NOMO-1 treated with dmso at 0.1 percent for 144 hours (cell line): ENCODE data around the gene APC2.
A peak's percentile ranks its signal among the peaks of the same experiment; 100 is the strongest.
"Not testable (repeated sequence)": the region's sequence is repeated elsewhere in the genome, so short reads cannot be mapped to it uniquely, and the experiment has no call there.

Experiments used
- DNase-seq: peaks from one replicate; lab custom pipeline; 2025; ENCODE audit not compliant: unreplicated experiment; lab: John Stamatoyannopoulos, UW

APC2 gene

DNA sequence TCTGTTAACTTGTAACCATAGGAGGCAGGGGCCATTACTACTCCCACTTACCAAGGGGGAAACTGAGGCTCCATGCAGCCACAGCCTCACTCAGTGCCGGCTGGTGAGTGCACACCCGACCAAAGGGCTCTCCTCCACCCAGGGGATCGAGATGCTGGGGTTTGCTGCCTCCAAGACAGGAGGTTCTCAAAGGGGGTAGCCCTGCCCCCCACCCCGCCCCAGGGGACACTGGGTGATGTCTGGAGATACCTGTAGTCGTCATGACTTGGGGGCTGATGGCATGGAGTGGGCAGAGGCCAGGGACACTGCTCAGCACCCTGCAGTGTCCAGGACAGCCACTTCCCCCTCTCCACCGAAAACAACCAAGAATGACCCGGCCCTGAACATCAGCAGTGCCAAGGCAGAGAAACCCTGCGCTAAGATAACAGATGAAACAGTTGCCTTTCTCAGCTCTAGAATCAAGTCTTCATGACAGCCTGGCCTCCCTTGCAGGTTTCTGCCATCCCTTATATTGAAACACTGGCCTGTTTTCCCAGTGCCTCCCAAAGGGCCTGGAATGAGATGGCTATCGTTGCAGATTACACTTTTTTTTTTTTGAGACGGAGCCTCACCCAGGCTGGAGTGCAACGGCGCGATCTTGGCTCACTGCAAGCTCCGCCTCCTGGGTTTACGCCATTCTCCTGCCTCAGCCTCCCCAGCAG, 44.3 kb downstream of the APC2 start:
- DNase-seq = no peak

DNA sequence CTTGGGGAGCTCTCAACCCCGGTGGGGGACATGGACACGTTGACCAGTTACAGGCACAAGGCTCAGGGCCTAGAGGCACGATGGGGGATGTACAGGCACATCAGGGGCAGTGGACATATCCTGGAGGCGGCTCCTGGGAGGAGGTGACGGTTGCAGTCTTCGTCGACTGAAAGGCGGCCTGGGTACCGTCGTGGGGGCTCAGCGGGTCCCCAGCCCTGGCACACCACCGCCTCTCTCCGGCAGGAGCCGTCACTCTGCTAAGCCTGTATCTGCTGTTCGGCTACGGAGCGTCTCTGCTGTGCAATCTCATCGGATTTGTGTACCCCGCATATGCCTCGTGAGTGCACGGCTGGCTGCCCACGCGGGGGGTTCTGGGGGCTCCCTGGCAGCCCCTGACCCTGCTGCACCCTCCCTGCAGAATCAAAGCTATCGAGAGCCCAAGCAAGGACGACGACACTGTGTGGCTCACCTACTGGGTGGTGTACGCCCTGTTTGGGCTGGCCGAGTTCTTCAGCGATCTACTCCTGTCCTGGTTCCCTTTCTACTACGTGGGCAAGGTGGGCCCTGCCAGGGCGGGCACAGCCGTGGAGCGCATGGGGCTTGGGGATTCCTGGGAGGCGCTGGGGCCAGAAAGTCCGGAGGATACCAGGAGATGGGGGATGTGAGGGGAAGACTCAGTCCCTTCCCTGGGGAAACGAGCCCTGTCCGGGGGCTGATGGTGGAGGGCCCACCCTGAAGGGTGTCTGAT, 45.3 kb downstream of the APC2 start:
- no peak for DNase-seq

DNA sequence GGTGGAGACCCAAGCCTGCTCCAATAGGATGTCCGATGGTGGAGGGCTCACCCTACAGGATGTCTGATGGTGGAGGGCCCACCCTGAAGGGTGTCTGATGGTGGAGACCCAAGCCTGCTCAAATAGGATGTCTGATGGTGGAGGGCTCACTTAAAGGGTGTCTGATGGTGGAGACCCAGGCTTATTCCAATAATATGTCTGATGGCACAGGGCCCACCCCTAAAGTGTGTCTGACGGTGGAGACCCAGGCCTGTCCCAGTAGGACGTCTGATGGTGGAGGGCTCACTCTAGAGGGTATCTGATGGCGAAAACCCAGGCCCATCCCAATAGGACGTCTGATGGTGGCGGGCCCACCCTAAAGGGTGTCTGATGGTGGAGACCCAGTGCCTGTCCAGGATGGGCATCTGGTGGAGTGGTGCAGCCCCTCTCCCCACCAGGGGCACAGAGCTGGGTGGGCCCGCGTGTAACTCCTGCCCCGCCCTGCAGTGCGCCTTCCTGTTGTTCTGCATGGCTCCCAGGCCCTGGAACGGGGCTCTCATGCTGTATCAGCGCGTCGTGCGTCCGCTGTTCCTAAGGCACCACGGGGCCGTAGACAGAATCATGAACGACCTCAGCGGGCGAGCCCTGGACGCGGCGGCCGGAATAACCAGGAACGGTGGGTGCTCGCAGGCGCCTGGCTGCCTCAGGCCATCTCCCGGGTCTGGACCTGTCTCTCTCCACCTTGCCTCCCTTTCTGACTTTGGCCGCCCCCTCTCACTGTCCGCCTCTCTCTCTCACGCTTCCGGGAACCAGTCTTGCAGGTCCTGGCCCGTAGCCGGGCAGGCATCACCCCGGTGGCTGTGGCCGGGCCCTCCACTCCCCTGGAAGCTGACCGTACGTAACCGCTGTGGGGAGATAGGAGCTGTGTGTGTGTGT, 46.1 kb downstream of the APC2 start:
- no peak for DNase-seq

DNA sequence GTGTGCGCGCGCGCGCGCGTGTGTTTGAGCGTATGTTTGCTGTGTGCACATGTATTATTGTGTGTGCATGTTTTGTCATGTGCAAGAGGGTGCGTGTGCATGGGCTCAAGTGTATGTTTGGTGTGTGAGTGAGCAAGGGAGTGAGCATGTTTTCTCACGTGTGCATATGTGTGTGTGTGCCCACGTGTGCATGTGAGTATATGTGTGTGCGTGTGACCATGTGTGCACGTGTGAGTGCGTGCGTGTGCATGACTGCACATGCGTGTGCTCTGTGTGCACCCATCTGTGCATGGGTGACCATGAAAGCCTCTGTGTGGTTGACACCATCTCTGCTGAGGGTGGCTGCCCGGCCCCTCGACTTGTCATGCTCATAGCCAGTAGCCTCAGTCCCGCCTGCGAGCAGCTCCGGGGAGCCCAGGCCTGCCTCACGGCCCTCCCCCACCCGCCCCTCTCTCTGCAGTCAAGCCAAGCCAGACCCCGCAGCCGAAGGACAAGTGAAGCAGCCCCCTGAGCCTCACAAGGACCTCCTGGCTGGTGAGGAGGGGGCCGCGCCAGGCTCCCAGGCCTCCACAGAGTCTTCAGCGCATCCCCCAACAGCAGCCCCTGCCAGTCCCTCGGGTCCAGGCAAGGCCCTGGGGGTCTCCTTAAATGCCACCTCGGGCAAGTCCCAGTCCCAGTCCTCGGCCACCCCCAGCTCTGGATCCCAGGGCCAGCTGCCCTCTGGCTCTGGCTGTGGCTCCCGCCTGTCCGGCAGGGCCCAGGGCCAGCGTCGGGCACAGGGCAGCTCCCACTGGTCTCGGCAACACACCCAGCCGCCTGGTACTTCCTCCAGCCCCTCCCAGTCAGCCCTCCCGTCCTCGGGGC, 47.0 kb downstream of the APC2 start:
- DNase-seq = no peak

DNA sequence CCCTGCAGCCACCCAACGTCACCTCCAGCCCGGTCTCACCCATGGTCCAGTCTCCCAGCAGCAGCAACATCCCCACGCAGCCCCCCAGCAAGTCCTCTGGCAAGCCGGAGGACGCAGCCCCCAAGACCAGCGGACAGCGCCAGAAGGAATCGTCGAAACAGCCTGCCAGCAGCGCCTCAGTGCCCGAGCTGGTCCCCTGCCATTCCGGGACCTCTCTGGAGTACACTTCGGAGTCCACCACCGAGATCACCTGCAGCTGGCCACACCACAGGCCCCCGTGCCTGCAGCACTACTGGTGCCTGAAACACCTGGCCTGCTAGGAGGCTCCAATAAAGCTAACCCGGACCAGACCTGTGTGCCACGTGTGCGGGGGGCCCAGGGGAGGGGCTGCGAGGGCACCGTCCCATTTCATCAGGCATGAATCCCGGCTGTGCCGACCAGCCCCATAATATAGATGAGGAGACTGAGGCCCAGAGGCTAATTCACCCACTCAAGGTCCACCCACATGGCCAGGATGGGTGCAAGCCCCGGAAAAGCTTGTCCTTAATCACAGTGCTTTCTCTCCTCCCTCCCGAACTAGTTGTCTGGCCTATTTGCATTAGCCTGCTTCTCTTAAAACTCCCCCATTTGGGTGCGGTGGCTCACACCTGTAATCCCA, 47.8 kb downstream of the APC2 start:
- no peak for DNase-seq

DNA sequence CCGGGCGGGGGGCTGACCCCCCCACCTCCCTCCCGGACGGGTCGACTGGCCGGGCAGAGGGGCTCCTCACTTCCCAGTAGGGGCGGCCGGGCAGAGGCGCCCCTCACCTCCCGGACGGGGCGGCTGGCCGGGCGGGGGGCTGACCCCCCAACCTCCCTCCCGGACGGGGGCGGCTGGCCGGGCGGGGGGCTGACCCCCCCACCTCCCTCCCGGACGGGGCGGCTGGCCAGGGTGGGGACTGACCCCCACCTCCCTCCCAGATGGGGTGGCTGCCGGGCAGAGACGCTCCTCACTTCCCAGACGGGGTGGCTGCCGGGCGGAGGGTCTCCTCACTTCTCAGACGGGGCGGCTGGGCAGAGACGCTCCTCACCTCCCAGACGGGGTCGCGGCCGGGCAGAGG, 49.3 kb downstream of the APC2 start:
- not testable (repeated sequence) for DNase-seq

DNA sequence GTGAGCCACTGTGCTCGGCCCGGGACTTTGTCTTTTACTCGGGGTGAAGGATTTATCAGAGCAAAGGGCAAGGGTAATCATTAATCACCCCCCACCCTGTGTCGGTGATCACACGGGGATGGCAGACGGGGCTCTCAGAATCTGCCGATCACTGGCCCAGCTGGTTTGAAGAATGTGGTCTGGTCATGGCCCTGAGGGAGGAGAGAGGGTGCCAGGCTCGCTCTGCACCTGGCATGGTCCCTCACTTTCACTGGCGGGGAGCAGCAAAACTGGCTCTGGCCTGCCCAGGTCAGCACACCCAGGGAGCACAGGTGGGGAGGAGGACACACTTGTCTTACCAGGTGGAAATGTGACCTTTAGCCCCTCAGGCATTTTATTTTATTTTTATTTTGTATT, 51.3 kb downstream of the APC2 start:
- DNase-seq = no peak

DNA sequence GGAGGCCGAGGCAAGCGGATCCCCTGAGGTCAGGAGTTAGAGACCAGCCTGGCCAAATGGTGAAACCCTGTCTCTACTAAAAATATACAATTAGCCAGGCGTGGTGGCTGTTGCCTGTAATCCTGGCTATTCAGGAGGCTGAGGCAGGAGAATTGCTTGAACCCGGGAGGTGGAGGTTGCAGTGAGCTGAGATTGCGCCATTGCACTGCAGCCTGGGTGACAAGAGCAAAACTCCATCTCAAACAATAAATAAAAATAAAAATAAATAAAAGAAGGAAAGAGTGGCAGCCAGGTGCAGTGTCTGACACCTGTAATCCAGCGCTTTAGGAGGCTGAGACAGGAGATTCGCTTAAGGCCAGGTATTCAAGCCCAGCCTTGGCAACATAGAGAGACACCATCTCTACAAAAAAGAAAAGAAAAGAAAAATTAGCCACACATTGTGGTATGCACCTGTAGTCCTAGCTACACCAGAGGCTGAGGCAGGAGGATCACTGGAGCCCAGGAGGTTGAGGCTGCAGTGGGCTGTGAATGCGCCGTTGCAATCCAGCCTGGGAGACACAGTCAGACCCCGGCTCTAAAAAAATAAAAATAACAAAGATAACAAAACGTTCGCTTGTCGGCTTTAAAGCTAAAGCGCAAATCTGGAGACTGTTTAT, 52.6 kb downstream of the APC2 start:
- no peak for DNase-seq

DNA sequence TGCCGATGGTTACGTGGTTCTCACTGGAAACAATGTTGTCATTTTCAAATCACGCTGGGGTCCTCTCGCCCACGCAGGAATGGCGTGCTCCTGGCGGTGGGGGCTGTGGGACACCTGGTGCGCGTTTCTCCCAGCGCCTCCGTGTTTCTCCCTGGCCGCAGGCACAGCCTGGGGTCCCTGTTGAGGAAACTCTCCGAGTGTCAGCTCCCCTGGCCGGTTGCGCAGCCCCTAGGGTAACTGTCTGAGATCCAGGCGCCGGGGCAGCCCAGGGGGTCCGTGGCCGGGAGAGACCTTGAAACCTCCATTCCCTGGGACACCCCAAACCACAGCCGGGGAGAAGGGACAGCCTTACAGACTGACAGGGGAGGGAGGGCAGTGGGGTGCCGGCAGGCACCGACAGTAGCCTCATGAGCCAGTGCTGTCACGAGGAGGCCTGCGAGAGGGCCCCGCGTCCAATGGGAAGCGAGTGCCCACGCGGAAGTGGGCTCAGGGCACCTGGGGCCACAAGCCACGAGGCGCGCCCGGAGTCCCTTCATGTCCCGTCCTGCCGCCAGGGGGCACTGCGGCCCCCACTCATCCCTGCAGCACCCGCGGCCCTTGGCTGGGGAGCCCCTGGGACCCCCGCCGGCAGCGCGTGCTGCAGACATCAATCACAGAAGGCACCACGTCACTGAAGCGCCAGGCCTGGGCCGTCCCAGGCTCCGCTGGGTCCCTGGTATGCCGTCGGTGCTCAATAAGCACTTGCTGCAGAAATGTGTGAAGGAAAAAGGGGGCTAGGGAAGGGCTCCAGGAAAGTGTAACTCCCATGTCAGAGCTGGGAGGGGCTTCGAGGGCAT, 53.4 kb downstream of the APC2 start:
- DNase-seq = peak; percentile 16

DNA sequence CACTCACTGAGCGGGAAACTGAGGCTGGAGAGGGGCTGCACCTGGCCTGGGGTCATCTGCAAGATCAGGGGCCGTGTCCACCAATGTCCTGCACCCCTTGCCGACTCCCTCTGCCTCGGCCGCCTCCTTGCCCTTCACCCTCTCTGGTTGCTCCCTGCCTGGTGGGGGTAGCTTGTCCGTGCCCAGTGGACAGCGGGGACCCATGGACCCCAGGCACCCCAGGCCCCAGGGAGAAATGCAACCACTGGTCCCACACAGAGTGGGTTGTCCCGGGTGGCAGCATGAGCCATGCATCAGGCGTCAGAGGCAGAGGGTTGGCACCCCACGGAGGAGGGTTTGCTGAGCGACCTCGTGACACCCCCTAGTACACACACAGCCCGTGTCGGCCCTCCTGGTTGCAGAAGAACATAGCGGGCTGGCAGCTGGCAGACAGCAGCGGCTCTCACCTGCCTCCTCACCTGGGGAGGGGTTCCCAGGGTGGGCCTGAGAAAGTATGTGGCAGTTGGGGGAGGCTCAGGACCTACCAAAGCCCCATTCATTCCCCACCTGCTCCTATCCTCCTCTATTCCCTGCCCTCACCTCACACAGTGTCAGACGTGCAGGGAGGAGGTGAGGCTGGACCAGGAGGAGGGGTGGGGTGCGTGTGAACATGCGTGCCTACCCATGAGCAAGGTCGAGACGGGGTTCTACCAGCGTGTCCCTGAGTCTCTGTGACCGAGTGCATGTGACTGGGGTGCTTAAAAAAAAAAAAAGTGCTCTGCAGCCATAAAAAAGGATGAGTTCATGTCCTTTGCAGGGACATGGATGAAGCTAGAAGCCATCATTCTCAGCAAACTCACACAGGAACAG, 54.2 kb downstream of the APC2 start:
- no peak for DNase-seq

DNA sequence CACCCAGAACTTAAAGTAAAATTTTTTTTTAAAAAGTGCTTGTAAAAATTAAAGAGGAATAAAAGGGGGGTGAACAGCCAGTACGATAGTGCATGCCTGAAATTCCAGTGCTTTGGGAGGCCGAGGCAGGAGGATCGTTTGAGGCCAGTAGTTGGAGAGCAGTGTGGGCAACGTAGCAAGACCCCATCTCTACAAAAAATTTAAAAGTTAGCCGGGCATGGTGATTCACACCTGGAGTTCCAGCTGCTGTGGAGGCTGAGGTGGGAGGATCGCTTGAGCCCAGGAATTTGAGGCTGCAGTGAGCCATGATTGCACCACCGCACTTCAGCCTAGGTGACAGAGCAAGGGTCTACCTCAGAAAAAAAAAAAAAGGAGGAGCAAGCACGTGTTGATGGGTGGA, 55.1 kb downstream of the APC2 start:
- DNase-seq = no peak

DNA sequence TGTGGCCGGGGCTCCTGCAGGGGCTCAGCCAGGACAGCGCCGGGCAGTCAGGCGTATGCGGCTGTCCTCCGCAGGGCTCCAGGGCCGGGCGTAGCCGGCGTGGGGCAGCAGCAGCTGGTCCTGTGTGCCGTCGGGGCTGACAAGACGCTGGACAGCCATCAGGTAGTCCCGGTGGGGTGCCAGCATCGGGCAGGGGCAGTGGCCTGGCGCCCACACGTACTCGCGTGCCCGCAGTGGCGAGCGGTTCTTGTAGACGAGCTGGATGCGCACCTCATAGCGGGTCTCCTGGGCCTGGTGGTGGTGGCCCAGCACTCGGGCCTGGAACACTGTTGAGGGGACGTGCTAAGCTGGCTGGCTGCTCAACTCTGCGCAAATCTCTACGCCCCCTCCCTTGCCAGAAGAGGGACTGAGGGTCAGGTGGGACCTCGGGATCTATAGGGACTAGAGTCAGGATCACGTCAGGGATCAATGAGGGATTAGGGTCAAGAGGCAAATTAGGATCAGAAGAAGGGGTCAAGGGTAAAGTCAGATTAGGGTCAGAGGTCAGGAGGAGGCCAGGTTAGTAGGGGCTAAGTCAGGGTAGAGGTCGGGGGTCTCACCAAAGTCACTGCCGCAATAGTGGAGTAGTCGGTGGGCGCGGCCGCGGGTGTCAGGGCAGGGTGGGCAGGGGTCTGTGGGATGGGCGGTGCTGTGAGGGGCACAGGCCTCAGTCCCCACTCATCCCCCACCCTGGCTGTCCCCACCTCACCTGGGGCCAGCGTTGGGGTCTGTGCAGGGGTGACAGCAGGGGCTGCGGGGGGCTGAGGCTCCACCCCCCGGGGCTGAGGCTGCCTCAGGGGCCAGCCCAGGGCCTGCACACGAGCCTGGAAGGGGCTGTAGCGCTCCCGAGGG, 56.3 kb downstream of the APC2 start:
- DNase-seq = no peak

DNA sequence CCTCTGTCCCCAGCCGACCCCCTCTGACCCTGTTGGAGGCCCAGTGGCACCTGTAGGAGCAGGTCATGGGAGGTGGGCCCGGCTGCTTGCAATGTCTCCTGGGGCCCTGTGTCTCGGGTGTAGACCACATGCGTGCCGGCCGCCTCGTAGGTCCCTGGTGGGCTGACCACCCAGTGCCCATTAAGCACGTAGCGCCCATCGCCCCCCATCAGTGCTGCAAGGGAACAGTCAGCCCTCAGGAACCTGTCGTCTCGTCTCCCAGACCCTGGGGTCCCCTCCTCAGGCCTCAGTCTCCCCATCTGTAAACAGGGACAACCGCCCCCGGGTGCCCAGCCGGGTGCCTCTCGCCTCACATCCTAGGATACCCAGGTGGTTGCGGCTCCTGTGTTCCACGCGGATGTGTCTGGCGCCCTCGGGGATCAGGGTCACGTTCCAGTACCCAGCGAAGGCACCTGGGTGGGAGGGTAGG, 57.3 kb downstream of the APC2 start:
- DNase-seq = no peak

DNA sequence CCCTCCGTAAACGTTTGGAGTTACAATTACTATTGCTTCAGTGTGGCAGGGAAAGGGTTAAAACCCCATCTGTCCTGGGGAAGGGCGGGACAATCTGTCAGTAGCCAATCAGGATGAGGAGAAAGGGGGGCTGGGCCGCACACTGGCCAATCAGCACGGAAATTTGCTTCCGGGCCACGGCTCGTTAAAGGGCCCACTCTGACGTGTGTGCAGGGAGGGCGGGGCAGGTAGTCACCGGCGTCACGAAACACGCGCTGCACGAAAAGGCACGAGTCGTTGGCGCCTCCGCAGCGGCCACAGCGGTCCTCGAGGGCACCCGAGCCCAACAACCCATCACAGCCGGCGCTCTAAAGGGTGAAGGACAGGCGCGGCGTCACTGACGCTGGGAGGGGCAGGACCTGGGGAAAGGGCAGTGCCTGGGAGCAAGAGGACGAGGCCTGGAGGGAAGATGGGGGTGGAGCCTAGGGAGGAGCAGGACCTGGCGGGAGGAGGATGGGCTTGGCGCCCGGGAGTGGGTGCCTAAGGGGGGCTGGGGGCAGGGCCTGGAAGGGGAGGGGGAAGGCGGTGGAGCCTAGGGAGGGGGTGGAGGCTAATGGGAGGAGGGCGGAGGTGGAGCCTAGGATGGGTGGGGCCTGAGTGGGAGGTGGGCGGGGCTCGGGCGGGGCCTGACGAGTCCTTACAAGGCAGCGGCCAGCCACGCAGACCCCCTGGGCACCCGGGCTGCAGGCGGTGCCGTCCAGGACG, 58.0 kb downstream of the APC2 start:
- DNase-seq = peak; percentile 84

DNA sequence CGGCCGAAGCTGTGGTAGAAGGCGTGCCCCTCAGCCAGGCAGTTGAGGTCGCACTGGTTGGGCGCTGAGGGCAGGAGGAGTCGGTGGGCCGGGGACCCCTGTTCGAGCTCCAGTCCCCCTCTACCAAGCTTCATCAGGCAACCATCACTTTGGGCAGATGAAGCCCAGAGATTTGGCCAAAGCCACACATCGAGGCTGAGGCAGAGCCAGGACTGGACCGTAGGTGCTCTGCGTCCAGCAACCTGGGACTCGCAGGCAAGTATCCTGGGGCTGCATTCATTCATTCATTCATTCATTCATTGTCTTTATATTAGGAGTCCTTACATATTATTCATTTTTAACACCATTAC, 58.6 kb downstream of the APC2 start:
- no peak for DNase-seq
